GM21825 (cell line): ENCODE data around the gene SPRING1.

Experiments used
- ATAC-seq: cut with Tn5 transposase; IDR thresholded peaks from one replicate; pipeline ENCODE4 v1.9.1; 2021; ENCODE audit warnings: mild to moderate bottlenecking, moderate library complexity; ENCODE audit not compliant: unreplicated experiment

SPRING1 gene

GRCh38 chr12:116710370-116711150 is 27.3 kb downstream of the SPRING1 start:
- no peak for ATAC-seq

DNA sequence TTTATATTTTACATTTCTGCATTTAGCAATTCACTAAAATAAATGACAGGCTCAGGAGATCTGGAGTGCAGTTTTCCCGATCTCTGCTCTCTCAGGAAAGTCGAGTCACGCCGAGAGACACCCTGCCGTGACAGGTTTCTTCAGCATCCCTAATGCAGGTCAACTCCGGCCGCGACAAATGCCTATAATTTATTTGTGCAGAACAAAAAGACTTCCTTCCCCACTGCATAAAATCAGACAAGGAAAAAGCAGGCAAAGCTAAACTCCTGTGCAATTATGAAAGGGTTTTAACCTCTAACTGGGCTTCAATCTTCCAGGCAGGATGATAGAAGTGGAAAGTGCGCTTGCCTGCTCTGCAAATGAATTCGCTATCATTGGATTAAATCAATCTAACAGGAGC is 28.1 kb downstream of the SPRING1 start:
- ATAC-seq, result no peak

DNA sequence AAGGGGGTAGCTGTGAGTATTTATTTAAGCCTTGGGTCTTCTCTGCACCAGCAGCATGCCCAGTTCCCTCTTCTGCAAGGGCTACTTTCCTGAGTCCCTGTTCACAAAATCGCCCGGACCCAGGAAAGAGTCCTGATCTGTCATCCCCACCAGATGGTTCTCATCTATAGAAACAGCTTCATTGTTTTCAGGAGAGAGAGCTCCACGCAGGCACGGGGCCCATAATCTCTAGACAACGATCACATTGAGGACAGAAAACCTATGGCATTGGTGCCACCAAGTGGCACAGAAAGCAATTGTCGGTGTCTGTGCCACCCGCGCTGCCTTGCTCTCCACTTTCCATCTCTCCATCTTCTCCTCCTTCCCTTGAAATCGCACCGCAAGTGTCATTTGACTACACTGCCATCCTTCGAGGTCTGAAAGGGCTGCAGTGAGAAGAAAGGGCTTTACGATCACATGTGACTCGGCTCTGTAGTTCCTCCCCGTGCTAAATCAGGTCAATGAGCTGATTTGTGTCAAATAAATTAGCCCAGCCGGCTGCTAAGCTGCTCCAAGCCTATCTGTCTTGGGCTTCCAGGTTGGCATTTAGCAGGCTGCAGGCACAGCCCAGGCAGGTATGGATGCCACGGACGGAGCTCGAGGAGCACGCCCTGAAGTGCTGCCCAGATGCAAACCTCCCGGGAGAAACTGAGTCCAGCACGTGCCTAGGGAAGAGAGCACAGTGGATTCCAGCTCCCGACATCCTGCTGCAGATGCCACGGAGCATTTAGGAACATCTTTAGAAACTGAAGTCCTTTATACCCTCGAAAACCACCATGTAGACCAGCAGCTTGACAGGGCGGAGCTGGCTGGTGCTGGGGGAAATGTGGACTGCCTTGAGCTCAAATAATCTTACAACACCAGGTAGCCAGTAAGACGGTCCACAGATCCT is 28.8 kb downstream of the SPRING1 start:
- no peak for ATAC-seq

DNA sequence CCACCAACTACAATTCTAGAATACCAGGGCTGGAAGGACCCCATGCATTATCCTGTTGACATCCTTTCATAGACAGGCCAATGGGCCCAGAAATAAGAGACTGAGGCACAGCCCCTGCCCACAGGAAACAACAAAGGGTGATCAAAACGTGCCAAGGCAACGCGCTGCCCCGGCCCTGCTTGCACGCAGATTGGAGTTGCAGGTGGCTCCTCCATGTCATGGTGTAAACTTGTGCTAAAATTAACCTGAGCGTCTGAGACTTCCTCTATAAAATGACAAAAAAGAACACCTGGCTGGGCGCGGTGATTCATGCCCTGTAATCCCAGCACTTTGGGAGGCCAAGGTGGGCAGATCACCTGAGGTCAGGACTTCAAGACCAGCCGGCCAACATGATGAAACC is 30.1 kb downstream of the SPRING1 start:
- no peak for ATAC-seq

DNA sequence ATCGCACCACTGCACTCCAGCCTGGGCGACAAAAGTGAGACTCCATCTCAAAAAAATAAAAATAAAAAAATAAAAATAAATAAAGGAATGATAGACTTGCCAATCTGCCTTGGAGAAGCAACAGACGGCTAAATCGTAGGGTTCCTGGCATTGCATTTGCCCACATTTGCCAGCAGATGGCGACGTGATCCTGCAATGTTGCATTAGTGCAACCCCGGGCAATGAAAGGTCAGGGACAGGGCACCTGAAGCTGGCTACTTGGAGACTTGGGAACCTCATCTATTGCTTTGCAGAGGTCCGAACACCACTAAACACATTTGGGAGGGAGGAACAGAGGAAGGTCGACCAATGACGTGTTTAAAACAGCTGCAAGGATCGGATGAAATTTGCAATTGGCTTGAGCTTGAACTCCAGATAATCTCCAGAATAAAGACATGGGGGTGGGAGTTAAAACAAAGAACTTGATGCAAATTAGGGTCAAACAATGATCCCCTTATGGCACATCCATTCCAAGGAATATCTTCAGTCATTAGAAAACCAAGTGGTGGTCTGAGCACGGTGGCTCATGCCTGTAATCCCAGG is 34.6 kb downstream of the SPRING1 start:
- no peak for ATAC-seq

DNA sequence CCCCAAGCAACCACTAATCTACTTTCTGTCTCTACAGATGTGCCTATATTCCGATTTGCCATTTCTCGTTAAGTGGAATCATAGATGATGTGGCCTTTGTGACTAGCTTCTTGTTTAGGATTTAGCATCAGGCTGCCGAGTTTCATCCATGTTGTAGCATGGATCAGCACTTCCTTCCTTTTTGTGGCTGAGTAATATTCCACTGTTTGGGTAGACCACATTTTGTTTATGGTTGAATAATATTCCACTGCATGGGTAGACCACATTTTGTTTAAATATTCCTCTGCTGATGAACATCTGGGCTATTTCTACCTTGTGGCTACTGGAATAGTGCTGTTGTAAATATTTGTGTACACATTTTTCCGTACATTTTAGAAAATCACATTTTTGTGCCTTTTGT is 36.4 kb downstream of the SPRING1 start:
- ATAC-seq, result no peak

GRCh38 chr12:116700066-116700465 is 37.8 kb downstream of the SPRING1 start:
- no peak for ATAC-seq

DNA sequence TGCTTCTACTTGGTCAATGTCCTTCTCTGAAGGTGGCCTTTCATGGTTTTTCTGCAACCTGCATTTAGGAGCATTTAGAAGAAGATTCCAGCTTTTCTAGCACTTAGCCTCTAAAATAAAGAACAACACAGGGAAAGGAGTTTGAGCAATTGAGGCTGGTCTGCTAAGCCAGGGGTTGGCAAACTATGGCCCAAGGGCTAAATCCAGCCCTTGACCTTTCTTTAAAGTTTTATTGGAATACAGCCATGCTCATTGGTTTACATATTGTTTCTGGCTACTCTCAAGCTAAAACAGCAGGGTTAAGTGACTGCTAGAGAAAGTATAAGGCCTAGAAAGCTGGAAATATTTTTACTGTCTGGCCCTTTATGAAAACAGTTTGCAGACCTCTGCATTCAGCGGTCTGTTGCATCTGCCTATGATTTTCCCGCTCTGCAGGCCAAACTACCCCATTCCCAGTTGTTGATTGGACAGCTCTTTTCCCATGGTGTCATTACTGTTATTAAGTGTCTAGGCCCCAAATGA is 39.3 kb downstream of the SPRING1 start:
- no peak for ATAC-seq

- ATAC-seq, result no peak
Observed at GRCh38 chr12:116698116-116698515, 39.8 kb downstream of the SPRING1 start.

DNA sequence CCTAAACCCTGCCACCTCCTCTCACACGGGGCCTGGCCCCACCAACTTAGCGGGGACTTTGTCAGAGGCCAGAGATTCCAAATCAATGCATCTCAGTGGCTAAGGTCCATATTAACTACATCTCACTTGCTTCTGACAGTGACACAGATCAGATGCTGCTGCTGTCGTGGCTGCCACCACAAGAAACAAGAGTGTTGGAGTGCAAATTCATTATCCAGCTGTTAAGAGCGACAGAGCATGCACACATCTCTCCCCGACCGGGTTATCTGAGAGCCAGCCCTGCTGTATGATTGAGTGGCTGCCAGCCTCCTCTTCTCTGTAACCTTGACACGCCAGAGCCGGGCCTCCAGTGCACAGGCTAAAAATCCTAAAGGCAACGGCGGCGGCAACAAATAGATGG is 40.2 kb downstream of the SPRING1 start:
- ATAC-seq, result no peak

- no peak for ATAC-seq
Observed at GRCh38 chr12:116697305-116697704, 40.6 kb downstream of the SPRING1 start.

- ATAC-seq, result no peak
Observed at GRCh38 chr12:116695464-116695725, 42.5 kb downstream of the SPRING1 start.

GRCh38 chr12:116694653-116695463 is 43.0 kb downstream of the SPRING1 start:
- ATAC-seq, result no peak

DNA sequence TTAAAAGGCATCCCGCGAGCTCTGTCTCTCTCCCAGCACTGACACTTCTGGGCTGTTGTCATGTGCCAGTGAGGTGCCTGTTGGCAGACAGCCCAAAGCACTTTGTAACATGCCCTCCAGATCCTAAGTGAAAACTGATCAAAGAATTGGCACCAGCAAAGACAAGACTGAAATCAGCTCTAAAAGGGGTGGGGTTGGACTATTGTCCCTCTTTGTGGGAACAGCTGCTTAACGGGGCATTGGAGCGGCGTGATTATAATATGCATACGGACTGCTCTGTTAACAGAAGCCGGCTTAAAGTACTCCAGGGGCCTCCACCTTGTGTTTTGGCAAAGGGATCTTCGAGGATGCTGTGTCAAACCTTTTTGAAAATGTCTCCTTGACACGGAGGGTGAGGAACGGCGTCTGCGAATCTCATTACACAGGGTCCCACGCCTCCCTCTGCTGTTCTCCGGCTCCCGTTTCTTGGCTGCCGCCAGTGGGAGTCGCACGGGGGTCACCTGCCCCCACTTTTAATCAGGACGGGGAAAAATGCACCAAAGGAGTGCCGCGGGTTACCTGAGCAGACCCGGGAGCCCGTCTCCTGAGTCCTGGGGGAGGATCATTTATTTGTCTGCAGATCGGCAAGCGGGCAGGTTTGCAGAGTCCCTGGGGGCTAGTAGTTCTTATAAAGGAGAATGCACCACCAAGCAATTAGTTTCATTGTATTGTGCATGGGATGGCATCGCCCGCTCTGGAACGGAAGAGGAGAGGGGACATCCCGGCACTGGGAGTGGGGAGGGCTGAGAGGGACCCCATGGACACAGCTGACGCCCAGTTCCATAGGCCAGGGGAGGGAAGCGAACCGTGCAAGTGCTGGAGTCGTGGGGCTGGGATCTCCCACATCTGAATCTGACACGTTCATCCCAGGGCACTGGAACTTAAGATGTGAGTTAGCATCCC is 44.3 kb downstream of the SPRING1 start:
- ATAC-seq, result no peak

DNA sequence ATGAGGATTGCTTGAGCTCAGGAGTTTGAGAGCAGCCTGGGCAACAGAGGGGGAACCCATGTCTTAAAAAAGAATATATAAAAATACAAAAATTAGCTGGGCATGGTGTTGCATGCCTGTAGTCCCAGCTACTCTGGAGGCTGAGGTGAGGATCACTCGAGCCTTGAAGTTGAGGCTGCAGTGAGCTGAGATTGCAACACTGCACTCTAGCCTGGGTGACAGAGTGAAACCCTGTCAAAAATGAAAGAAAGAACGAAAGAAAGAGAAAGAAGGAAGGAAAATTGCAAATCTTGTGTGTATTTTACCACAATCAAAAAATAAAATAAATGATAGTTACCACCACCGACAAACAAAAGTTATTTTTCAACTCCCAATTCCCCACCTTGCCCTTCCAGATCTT is 45.3 kb downstream of the SPRING1 start:
- ATAC-seq, result no peak

DNA sequence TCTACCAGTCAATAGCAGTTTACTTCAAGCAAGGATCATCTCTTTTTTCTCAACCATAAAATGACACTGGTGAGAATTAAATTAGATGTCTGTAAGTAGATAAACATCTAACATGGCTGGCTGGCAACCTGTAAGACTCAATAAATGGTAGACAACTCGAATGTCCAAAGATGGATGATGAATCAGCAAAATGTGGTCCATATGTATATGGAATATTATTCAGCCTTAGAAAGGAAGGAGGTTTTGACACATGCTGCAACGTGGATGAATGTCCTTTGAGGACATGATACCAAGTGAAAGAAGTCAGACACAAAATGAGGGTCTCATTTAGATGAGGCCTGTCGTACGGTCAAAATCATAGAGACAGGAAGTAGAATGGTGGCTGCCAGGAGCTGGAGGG is 46.2 kb downstream of the SPRING1 start:
- no peak for ATAC-seq

DNA sequence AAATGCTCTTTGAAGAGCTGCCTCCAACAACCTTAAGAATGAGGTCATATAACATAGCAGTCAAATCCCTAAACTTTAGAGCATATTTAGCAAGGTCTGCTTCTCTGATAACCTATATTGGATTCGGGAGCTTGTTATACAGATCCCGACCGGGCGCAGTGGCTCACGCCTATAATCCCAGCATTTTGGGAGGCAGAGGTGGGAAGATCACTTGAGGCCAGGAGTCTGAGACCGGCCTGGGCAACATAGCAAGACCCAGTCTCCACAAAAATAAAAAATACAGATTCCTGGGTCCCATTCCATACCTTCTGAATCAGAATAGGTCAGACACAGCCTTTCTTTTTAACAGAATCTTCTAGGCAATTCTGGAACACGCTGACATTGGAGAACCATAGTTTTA is 46.7 kb downstream of the SPRING1 start:
- ATAC-seq, result no peak

DNA sequence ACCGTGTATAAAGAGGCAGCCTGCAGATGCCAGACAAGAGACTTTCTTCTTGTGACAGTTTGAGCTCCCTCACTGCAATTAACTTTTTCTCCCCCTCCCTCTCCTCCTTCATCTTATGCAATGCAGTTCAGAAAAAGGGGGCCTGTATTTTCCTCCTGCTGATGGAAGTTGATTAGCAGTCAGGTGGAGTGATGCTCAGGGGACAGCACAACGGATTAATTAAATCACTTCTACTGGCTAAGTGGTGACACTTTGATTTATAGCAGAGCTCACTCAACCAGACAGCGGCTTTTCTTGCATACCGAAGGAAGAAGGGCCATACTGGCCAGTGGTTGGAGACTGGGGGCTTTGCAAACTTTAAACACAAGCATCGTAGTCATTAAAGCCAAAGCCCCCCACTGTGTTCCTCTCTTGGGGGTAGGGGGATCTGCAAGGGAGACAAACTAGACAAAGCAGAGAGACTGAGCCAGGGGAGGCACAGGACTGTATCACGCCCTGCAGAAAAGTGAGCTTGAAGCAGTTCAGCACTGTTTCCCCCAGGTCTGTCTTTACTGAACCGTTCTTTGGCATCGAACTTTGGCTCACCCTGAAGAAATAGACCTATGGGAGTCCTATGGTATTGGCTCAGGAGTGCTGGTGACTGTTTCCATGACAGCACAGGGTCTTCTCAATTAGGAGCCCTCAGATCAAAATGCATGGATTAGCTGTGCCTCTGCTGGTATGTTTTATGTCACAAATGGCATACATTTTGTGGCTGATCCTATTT is 47.7 kb downstream of the SPRING1 start:
- ATAC-seq, result no peak

DNA sequence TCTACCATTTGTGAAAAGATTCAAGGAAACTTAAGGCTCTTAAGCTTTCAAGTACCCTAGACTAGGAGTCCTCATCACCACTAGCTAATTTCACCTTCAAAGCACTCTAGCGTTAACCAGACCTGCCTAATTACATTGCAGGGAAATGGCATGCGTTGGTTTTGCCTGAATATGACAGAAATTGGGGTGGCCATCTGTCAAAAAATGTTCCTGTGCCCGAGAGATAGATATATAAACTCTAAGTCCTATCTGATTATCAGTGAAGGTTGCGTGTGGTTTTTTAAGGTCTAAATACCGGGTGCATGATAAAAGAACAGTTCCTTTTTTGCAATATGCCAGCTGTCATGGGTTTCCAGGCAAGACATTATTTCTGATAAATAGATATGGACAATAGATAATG is 48.3 kb downstream of the SPRING1 start:
- no peak for ATAC-seq
